PC-9 (cell line): Measurements from ENCODE around the gene TLE4. TPM values are rescaled to one million over a fixed set of nuclear protein-coding genes. Genes with fewer than 3 reads are reported as not detected.
"Not testable (repeated sequence)": the region's sequence is repeated elsewhere in the genome, so short reads cannot be mapped to it uniquely, and the experiment has no call there.

Experiments
- BruUV-seq: library from RNA; stranded (reverse); fragments of 400-500 nt; replicated peaks from 2 replicates; lab custom pipeline; 2021; lab: Mats Ljungman, UMichigan
- CTCF ChIA-PET: fragments of 300-600 bp; sonication (Branson Sonifier 250); formaldehyde crosslinking; loops from one replicate; lab custom pipeline; 2022; ENCODE audit warnings: antibody characterized with exemption; lab: Charles Lee
- POLR2A ChIA-PET: fragments of 300-600 bp; sonication (Branson Sonifier 250); formaldehyde crosslinking; loops from one replicate; lab custom pipeline; 2022; ENCODE audit warnings: antibody characterized with exemption; ENCODE audit not compliant: unreplicated experiment; lab: Charles Lee
- DNase-seq, 2 experiments: peaks; one replicate each; pipeline versions ENCODE4 v3.0.0 to v3.0.0-alpha.2; 2015 to 2022; ENCODE audit warnings: mixed read lengths in 1 of 2
- H2AFZ ChIP-seq: fragments of 200-600 bp; sonication (generic); 2 replicates; pipeline ENCODE4 v1.8.1; 2017; ENCODE audit warnings: antibody characterized with exemption
- H3F3A ChIP-seq: fragments of 200-600 bp; sonication (generic); 2 replicates; pipeline ENCODE4 v1.8.1; 2017; ENCODE audit warnings: antibody characterized with exemption, mild to moderate bottlenecking, low read depth; ENCODE audit not compliant: insufficient read depth
- H3K27ac ChIP-seq: fragments of 200-600 bp; sonication (generic); 2 replicates; pipeline ENCODE4 v1.6.1; 2016; ENCODE audit warnings: mixed run types
- H3K27me3 ChIP-seq: fragments of 200-600 bp; sonication (generic); 2 replicates; pipeline ENCODE4 v1.6.1; 2016; ENCODE audit warnings: low read depth, mixed run types; ENCODE audit not compliant: insufficient read depth
- H3K36me3 ChIP-seq: fragments of 200-600 bp; sonication (generic); 2 replicates; pipeline ENCODE4 v1.6.1; 2016; ENCODE audit warnings: low read depth, mixed run types
- H3K4me1 ChIP-seq: fragments of 200-600 bp; sonication (generic); replicated peaks from 2 replicates; pipeline ENCODE4 v1.6.1; 2016; ENCODE audit warnings: mixed run types; ENCODE audit not compliant: insufficient read depth
- H3K4me2 ChIP-seq: fragments of 200-600 bp; sonication (generic); 2 replicates; pipeline ENCODE4 v1.6.1; 2017; ENCODE audit warnings: mixed run types
- H3K4me3 ChIP-seq: fragments of 200-600 bp; sonication (generic); 2 replicates; pipeline ENCODE4 v1.6.1; 2016; ENCODE audit warnings: mixed run types
- H3K79me2 ChIP-seq: fragments of 200-600 bp; sonication (generic); 2 replicates; pipeline ENCODE4 v1.6.1; 2017; ENCODE audit warnings: low read depth, mixed run types
- H3K9me2 ChIP-seq: fragments of 200-600 bp; sonication (generic); 2 replicates; pipeline ENCODE4 v1.8.1; 2017; ENCODE audit warnings: mild to moderate bottlenecking; ENCODE audit not compliant: insufficient read depth
- H3K9me3 ChIP-seq: fragments of 200-600 bp; sonication (generic); 2 replicates; pipeline ENCODE4 v1.8.1; 2016; ENCODE audit warnings: low read depth; ENCODE audit not compliant: insufficient read depth
- H4K20me1 ChIP-seq: fragments of 200-600 bp; sonication (generic); 2 replicates; pipeline ENCODE4 v1.8.1; 2017; ENCODE audit not compliant: insufficient read depth
- CTCF ChIP-seq: fragments of 200-600 bp; sonication (generic); conservative IDR thresholded peaks from 2 replicates; pipeline ENCODE4 v1.6.1; 2017; ENCODE audit warnings: mixed run types, antibody characterized with exemption, mild to moderate bottlenecking, moderate library complexity
- EZH2 ChIP-seq: fragments of 200-600 bp; sonication (generic); IDR thresholded peaks from 2 replicates; pipeline ENCODE4 v1.8.0; 2017; ENCODE audit warnings: antibody characterized with exemption, low read depth
- intact Hi-C: fragments of 100-400 bp; cut with micrococcal nuclease; formaldehyde crosslinking; loops from one replicate; pipeline ENCODE4 v1.10.0; 2022; ENCODE audit not compliant: unreplicated experiment
- total RNA-seq: library from RNA; stranded (reverse); gene quantifications from 2 replicates; pipeline ENCODE4 v1.2.3, GENCODE V29; 2021

Gene TLE4
- total RNA-seq, 1 experiment from 2014 or later, result not detected

- Histone ChIP-seq H4K20me1 (no peaks in the 10 kb centered on the region), H3K27ac (no peak overlapping the region), H3K4me2 (no peak overlapping the region), H3K4me3 (no peak overlapping the region), H3K9me2 (no peaks in the 10 kb centered on the region), H3K9me3 (no peaks in the 10 kb centered on the region), H3K27me3 (no peaks in the 10 kb centered on the region), H3K79me2 (no peaks in the 10 kb centered on the region), H2AFZ (no peak overlapping the region), H3K4me1 (no peaks in the 10 kb centered on the region), H3K36me3 (no peaks in the 10 kb centered on the region), H3F3A (no peaks in the 10 kb centered on the region)
- no peak for DNase-seq
- no TSS peak for BruUV-seq
- TF ChIP-seq EZH2 (no peak), CTCF (no peak)
- ChIA-PET POLR2A (no interaction called here), CTCF (no interaction called here)
- intact Hi-C loops, result no loop called here
Observed at GRCh38 chr9:79744521-79744920, 172.8 kb downstream of the TLE4 start.

GRCh38 chr9:79745752-79746336 lies 174.1 kb downstream of the TLE4 start:
- POLR2A ChIA-PET, result no interaction called here
- CTCF ChIA-PET, result no interaction called here
- no peak overlapping the region for H3K4me2 ChIP-seq
- no peaks in the 10 kb centered on the region for H3K79me2 ChIP-seq
- no peak for DNase-seq
- H3F3A ChIP-seq, result no peaks in the 10 kb centered on the region
- H4K20me1 ChIP-seq, result no peaks in the 10 kb centered on the region
- H3K27ac ChIP-seq, result no peak overlapping the region
- no peak overlapping the region for H3K4me3 ChIP-seq
- no peak for TF ChIP-seq EZH2
- TF ChIP-seq CTCF, result no peak
- no peaks in the 10 kb centered on the region for H3K4me1 ChIP-seq
- H3K9me2 ChIP-seq, result no peaks in the 10 kb centered on the region
- H3K27me3 ChIP-seq, result no peaks in the 10 kb centered on the region
- intact Hi-C loops, result no loop called here
- H2AFZ ChIP-seq, result no peak overlapping the region
- H3K36me3 ChIP-seq, result no peaks in the 10 kb centered on the region
- no peaks in the 10 kb centered on the region for H3K9me3 ChIP-seq
- no TSS peak for BruUV-seq

DNA sequence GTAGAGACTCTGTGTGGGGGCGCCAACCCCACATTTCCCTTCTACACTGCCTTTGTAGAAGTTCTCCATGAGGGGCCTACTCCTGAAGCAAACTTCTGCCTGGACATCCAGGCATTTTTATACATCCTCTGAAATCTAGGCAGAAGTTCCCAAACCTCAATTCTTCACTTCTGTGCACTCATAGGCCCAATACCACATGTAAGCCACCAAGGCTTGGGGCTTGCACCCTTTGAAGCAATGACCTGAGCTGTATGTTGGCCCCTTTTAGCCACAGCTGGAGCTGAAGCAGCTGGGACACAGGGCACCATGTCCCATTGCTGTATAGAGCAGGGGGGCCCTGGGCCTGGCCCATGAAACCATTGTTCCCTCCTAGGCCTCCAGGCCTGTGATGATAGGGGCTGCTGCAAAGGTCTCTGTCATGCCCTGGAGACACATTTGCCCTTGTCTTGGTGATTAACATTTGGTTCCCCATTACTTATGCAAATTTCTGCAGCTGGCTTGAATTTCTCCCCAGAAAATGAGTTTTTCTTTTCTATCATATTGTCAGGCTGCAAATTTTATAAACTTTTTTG lies 180.2 kb downstream of the TLE4 start:
- intact Hi-C loops, H2AFZ ChIP-seq, DNase-seq, H3K4me2 ChIP-seq, H3K9me3 ChIP-seq, H4K20me1 ChIP-seq, H3K27ac ChIP-seq, H3K9me2 ChIP-seq, H3K4me3 ChIP-seq, H3F3A ChIP-seq, H3K4me1 ChIP-seq, POLR2A ChIA-PET, CTCF ChIA-PET, BruUV-seq, H3K27me3 ChIP-seq, H3K36me3 ChIP-seq, H3K79me2 ChIP-seq: not testable (repeated sequence)

DNA sequence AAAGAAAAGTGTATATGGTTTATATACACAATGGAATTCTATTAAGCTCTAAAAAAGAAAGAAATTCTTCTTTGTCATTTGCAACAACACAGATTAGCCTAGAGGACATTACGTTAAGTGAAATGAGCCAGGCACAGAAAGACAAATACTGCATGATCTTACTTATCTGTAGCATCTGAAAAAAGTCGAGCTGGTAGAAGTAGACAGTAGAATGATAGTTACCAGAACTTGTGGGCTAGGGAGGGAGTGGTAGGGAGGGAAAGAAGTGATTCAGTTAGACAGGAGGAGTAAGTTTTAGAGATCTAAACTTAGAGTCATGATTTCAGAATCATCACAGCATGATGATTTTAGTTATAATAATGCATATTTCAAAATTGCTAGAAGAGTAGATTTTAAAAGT lies 184.6 kb downstream of the TLE4 start:
- no peaks in the 10 kb centered on the region; the same call in 1 of the 2 replicates for H3K9me2 ChIP-seq
- no peak for TF ChIP-seq CTCF
- no peak for TF ChIP-seq EZH2
- no TSS peak for BruUV-seq
- no peak overlapping the region for H3K4me3 ChIP-seq
- H3K9me3 ChIP-seq, result no peaks in the 10 kb centered on the region
- no peaks in the 10 kb centered on the region for H3K79me2 ChIP-seq
- H3K27me3 ChIP-seq, result 0 out of 2 replicates have a peak, but pooled peaks cover 3% of the 10 kb centered on the region
- H3F3A ChIP-seq, result no peaks in the 10 kb centered on the region
- intact Hi-C loops, result no loop called here
- no peak for DNase-seq
- H2AFZ ChIP-seq, result no peak overlapping the region
- no peaks in the 10 kb centered on the region for H3K36me3 ChIP-seq
- ChIA-PET POLR2A (no interaction called here), CTCF (no interaction called here)
- no peaks in the 10 kb centered on the region for H3K4me1 ChIP-seq
- no peak overlapping the region for H3K27ac ChIP-seq
- H3K4me2 ChIP-seq, result no peak overlapping the region
- no peaks in the 10 kb centered on the region; the same call in 1 of the 2 replicates for H4K20me1 ChIP-seq
